ENCODE data around the gene SPIRE1.
A peak's percentile ranks its signal among the peaks of the same experiment; 100 is the strongest.

SPIRE1 gene

DNA sequence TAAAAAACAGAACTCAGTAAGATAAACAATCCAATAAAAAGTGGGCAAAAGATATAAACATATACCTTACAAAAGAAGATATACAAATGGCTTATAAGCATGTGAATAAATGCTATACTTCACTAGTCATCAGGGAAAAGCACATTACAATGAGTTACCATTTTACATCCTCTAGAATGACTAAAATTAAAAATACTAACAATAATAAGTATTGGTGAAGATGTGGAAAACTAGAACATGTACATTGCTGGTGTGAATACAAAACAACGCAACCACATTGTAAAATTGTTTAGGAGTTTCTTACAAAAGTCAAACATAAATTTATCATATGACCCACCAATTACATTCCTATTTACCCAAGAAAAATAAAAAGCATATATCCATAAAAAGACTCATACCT lies 80.1 kb downstream of the SPIRE1 start:
- Histone ChIP-seq H3K4me2 (ENCODE audit: low read length, poor library complexity, severe bottlenecking) (no peak overlapping the region), H3K9me3 (ENCODE audit: control insufficient read depth, low read length) (no peaks in the 10 kb centered on the region), H2BK12ac (ENCODE audit: low read length in 2 of 2) (no peak overlapping the region), H3K79me1 (replicated peaks; ENCODE audit: low read length, poor library complexity, severe bottlenecking) (peaks cover 11% of the 10 kb centered on the region), H2AFZ (ENCODE audit: low read depth, low read length) (no peak overlapping the region), H4K8ac (ENCODE audit: low read length) (no peak overlapping the region), H3K36me3 (ENCODE audit: control insufficient read depth in 1 of 2, insufficient read depth in 2 of 2, low read depth in 1 of 2, low read length in 2 of 2) (no peaks in the 10 kb centered on the region), H2AK5ac (ENCODE audit: low read length, severe bottlenecking) (no peak overlapping the region), H2BK15ac (ENCODE audit: low read depth, poor library complexity, severe bottlenecking) (no peak overlapping the region), H3K27me3 (ENCODE audit: control insufficient read depth in 1 of 2, insufficient read depth in 1 of 2, low read length in 2 of 2) (no peaks in the 10 kb centered on the region), H3K4ac (ENCODE audit: low read depth in 1 of 2, low read length in 2 of 2) (no peak overlapping the region), H3K4me3 (ENCODE audit: insufficient read depth in 1 of 2, low read depth in 1 of 2, low read length in 2 of 2) (no peak overlapping the region), H3K4me1 (ENCODE audit: control insufficient read depth, insufficient read depth, low read depth, low read length) (no peaks in the 10 kb centered on the region), H3K23ac (ENCODE audit: low read length in 2 of 2) (no peak overlapping the region), H3K9ac (ENCODE audit: low read length) (no peak overlapping the region), H2BK120ac (ENCODE audit: low read depth, low read length) (no peak overlapping the region), H3K18ac (ENCODE audit: low read depth in 1 of 2, low read length in 2 of 2) (no peak overlapping the region), H4K91ac (ENCODE audit: low read length) (no peak overlapping the region), H2BK5ac (ENCODE audit: low read depth, low read length, poor library complexity, severe bottlenecking) (no peak overlapping the region), H3K27ac (ENCODE audit: low read length, poor library complexity, severe bottlenecking) (no peak overlapping the region), H3K14ac (ENCODE audit: low read length in 2 of 2) (no peak overlapping the region)
- no peak for DNase-seq
- WGBS, result 100% methylated on average over 1 of the region's 1 CpG

- H2BK15ac ChIP-seq (ENCODE audit: low read depth, poor library complexity, severe bottlenecking), result no peak overlapping the region
- H3K4me1 ChIP-seq (ENCODE audit: control insufficient read depth, insufficient read depth, low read depth, low read length), result peaks cover 2% of the 10 kb centered on the region
- H4K8ac ChIP-seq (ENCODE audit: low read length), result no peak overlapping the region
- no peak overlapping the region for H3K23ac ChIP-seq (ENCODE audit: low read length in 2 of 2)
- peaks cover 12% of the 10 kb centered on the region for H3K79me1 ChIP-seq (replicated peaks; ENCODE audit: low read length, poor library complexity, severe bottlenecking)
- no peak overlapping the region for H3K4me3 ChIP-seq (ENCODE audit: insufficient read depth in 1 of 2, low read depth in 1 of 2, low read length in 2 of 2)
- H4K91ac ChIP-seq (ENCODE audit: low read length), result no peak overlapping the region
- H3K27ac ChIP-seq (ENCODE audit: low read length, poor library complexity, severe bottlenecking), result no peak overlapping the region
- H2AK5ac ChIP-seq (ENCODE audit: low read length, severe bottlenecking), result no peak overlapping the region
- no peak overlapping the region for H3K14ac ChIP-seq (ENCODE audit: low read length in 2 of 2)
- H3K9ac ChIP-seq (ENCODE audit: low read length), result no peak overlapping the region
- H3K27me3 ChIP-seq (ENCODE audit: control insufficient read depth in 1 of 2, insufficient read depth in 1 of 2, low read length in 2 of 2), result no peaks in the 10 kb centered on the region
- H3K4me2 ChIP-seq (ENCODE audit: low read length, poor library complexity, severe bottlenecking), result no peak overlapping the region
- no peak overlapping the region for H2BK5ac ChIP-seq (ENCODE audit: low read depth, low read length, poor library complexity, severe bottlenecking)
- no peak overlapping the region for H2BK120ac ChIP-seq (ENCODE audit: low read depth, low read length)
- WGBS, result 85% methylated on average over 2 of the region's 2 CpGs
- DNase-seq, result peak; percentile 6
- H3K36me3 ChIP-seq (ENCODE audit: control insufficient read depth in 1 of 2, insufficient read depth in 2 of 2, low read depth in 1 of 2, low read length in 2 of 2), result no peaks in the 10 kb centered on the region
- no peaks in the 10 kb centered on the region for H3K9me3 ChIP-seq (ENCODE audit: control insufficient read depth, low read length)
- no peak overlapping the region for H2BK12ac ChIP-seq (ENCODE audit: low read length in 2 of 2)
- no peak overlapping the region for H3K4ac ChIP-seq (ENCODE audit: low read depth in 1 of 2, low read length in 2 of 2)
- no peak overlapping the region for H2AFZ ChIP-seq (ENCODE audit: low read depth, low read length)
- H3K18ac ChIP-seq (ENCODE audit: low read depth in 1 of 2, low read length in 2 of 2), result no peak overlapping the region
Observed at GRCh38 chr18:12574494-12575185, 83.3 kb downstream of the SPIRE1 start.

- Histone ChIP-seq H3K4me2 (ENCODE audit: low read length, poor library complexity, severe bottlenecking) (no peak overlapping the region), H4K91ac (ENCODE audit: low read length) (no peak overlapping the region), H3K4ac (ENCODE audit: low read depth in 1 of 2, low read length in 2 of 2) (no peak overlapping the region), H2BK5ac (ENCODE audit: low read depth, low read length, poor library complexity, severe bottlenecking) (no peak overlapping the region), H2BK15ac (ENCODE audit: low read depth, poor library complexity, severe bottlenecking) (no peak overlapping the region), H3K79me1 (replicated peaks; ENCODE audit: low read length, poor library complexity, severe bottlenecking) (peaks cover 18% of the 10 kb centered on the region), H2BK120ac (ENCODE audit: low read depth, low read length) (no peak overlapping the region), H3K18ac (ENCODE audit: low read depth in 1 of 2, low read length in 2 of 2) (no peak overlapping the region), H2AFZ (ENCODE audit: low read depth, low read length) (no peak overlapping the region), H3K14ac (ENCODE audit: low read length in 2 of 2) (no peak overlapping the region), H2BK12ac (ENCODE audit: low read length in 2 of 2) (no peak overlapping the region), H2AK5ac (ENCODE audit: low read length, severe bottlenecking) (no peak overlapping the region), H3K4me3 (ENCODE audit: insufficient read depth in 1 of 2, low read depth in 1 of 2, low read length in 2 of 2) (no peak overlapping the region), H3K9ac (ENCODE audit: low read length) (no peak overlapping the region), H3K27me3 (ENCODE audit: control insufficient read depth in 1 of 2, insufficient read depth in 1 of 2, low read length in 2 of 2) (no peaks in the 10 kb centered on the region), H4K8ac (ENCODE audit: low read length) (no peak overlapping the region), H3K23ac (ENCODE audit: low read length in 2 of 2) (no peak overlapping the region), H3K36me3 (ENCODE audit: control insufficient read depth in 1 of 2, insufficient read depth in 2 of 2, low read depth in 1 of 2, low read length in 2 of 2) (no peaks in the 10 kb centered on the region), H3K9me3 (ENCODE audit: control insufficient read depth, low read length) (no peaks in the 10 kb centered on the region), H3K27ac (ENCODE audit: low read length, poor library complexity, severe bottlenecking) (no peak overlapping the region), H3K4me1 (ENCODE audit: control insufficient read depth, insufficient read depth, low read depth, low read length) (peaks cover 2% of the 10 kb centered on the region)
- WGBS, result 91% methylated on average over 2 of the region's 2 CpGs
- DNase-seq, result peak; percentile 22
Observed at GRCh38 chr18:12571630-12572029, 86.3 kb downstream of the SPIRE1 start.

DNA sequence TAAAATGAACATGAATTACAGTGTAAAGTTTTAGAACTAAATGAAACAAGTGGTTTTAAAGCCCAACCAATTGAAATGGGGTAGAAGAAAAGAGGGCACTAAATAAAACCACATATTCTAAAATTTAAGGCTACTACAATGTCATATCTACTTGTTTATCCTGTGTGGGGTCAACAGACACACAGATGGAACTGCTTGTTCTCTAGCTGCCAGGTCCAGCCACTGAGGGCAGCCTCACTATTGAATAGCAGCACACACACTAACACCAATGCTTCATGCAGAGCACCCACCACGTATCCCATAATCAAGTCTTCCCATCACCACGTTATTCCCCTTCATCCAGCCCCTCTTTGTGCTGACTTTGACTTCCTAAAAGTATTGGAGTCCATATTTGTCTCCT lies 88.1 kb downstream of the SPIRE1 start:
- H2BK120ac ChIP-seq (ENCODE audit: low read depth, low read length), result no peak overlapping the region
- H3K9me3 ChIP-seq (ENCODE audit: control insufficient read depth, low read length), result no peaks in the 10 kb centered on the region
- no peak overlapping the region for H2BK15ac ChIP-seq (ENCODE audit: low read depth, poor library complexity, severe bottlenecking)
- no peak overlapping the region for H3K27ac ChIP-seq (ENCODE audit: low read length, poor library complexity, severe bottlenecking)
- H2AFZ ChIP-seq (ENCODE audit: low read depth, low read length), result no peak overlapping the region
- peaks cover 13% of the 10 kb centered on the region for H3K79me1 ChIP-seq (replicated peaks; ENCODE audit: low read length, poor library complexity, severe bottlenecking)
- H3K36me3 ChIP-seq (ENCODE audit: control insufficient read depth in 1 of 2, insufficient read depth in 2 of 2, low read depth in 1 of 2, low read length in 2 of 2), result no peaks in the 10 kb centered on the region
- H2AK5ac ChIP-seq (ENCODE audit: low read length, severe bottlenecking), result no peak overlapping the region
- 70% methylated on average over 2 of the region's 2 CpGs for WGBS
- H2BK5ac ChIP-seq (ENCODE audit: low read depth, low read length, poor library complexity, severe bottlenecking), result no peak overlapping the region
- no peak overlapping the region for H3K14ac ChIP-seq (ENCODE audit: low read length in 2 of 2)
- H3K4ac ChIP-seq (ENCODE audit: low read depth in 1 of 2, low read length in 2 of 2), result no peak overlapping the region
- no peaks in the 10 kb centered on the region for H3K27me3 ChIP-seq (ENCODE audit: control insufficient read depth in 1 of 2, insufficient read depth in 1 of 2, low read length in 2 of 2)
- H4K8ac ChIP-seq (ENCODE audit: low read length), result no peak overlapping the region
- H3K4me1 ChIP-seq (ENCODE audit: control insufficient read depth, insufficient read depth, low read depth, low read length), result peaks cover 2% of the 10 kb centered on the region
- no peak overlapping the region for H3K9ac ChIP-seq (ENCODE audit: low read length)
- no peak overlapping the region for H3K4me2 ChIP-seq (ENCODE audit: low read length, poor library complexity, severe bottlenecking)
- H4K91ac ChIP-seq (ENCODE audit: low read length), result no peak overlapping the region
- no peak overlapping the region for H2BK12ac ChIP-seq (ENCODE audit: low read length in 2 of 2)
- H3K4me3 ChIP-seq (ENCODE audit: insufficient read depth in 1 of 2, low read depth in 1 of 2, low read length in 2 of 2), result no peak overlapping the region
- no peak overlapping the region for H3K18ac ChIP-seq (ENCODE audit: low read depth in 1 of 2, low read length in 2 of 2)
- no peak overlapping the region for H3K23ac ChIP-seq (ENCODE audit: low read length in 2 of 2)
- DNase-seq, result no peak
